ENCODE measurements around the gene WBP4.
"Not testable (repeated sequence)": the region's sequence is repeated elsewhere in the genome, so short reads cannot be mapped to it uniquely, and the experiment has no call there.

The WBP4 gene, protein sequence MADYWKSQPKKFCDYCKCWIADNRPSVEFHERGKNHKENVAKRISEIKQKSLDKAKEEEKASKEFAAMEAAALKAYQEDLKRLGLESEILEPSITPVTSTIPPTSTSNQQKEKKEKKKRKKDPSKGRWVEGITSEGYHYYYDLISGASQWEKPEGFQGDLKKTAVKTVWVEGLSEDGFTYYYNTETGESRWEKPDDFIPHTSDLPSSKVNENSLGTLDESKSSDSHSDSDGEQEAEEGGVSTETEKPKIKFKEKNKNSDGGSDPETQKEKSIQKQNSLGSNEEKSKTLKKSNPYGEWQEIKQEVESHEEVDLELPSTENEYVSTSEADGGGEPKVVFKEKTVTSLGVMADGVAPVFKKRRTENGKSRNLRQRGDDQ

DNA sequence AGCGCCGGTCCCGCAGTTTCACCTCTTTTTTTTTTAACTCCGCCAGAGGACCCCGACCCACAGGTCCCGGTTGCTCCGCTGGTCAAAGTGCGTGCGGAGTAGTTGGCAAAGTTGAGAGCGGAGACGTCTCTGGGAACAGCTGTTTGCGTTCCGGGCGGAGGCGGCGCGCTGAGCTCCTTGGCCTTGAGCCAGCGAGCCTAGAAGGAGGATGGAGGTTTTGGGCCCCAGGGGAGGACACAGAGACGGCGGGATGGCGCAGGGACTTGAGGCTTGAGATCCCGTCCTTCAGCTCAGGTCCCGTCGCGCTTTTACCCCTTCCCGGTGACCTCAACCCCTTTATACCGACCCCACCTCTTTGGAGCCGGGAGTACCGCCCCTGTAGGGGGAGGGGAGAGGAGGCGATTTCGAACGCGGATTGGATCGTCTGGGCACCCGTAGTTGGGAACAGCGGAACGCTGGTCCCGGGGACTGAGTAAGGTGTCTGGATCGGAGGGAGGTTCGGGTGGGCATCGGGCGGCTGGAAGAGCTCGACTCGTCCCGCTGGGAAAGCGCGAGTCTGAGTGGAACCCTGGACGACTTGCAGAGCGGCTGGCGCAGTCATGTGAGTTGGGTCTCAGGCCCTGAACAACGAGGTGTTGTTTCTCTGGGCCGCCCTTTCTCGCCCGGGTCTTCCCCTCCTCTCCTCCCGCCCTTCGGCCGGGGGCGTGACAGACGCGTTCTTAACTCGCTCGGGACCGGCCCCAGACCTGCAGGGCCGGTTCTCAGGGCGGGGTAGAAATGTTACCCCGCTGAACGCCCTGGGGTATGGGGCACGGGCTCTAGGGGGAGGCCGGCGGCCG lies at the start of gene WBP4:
TSS of gene WBP4 (plus strand) at position 435 of the 839 bp plus-strand sequence. CDS start at position 600, 165 bp downstream.
- DNase-seq = peak; percentile 91 to 93

DNA sequence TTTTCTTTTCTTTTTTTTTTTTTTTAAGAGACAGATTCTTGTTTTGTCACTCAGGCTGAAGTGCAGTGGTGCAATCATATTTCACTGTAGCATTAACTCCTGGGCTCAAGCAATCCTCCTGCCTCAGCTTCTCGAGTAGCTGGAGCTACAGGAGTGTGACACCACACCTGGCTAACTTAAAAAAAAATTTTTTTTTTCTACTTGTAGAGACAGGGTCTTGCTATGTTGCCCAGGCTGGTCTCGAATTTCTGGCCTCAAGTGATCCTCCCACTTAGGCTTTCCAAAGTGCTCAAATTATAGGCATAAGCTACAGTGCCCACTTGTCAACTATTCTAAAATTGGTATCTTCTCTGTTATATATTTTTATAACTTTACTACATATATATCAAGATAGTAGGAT lies 48.8 kb upstream of the WBP4 start:
- no peak for DNase-seq

DNA sequence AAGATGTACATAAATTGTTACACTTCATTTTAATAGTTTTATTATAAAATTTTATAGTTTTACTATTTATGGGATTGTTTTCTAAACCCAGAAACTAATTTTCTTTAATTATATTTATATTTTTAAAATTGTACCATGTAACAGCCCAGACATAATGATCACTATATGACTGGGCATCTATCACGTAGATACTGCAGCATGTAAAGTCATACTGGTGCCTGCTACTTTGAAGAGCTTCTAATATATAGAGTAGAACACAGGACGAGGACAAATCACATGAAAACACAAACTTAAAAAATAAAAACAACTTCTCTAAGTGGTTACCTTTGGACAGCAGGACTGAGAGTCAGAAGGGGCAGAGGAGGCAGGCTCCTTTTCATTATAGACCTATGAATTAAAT lies 47.5 kb upstream of the WBP4 start:
- no peak for DNase-seq

DNA sequence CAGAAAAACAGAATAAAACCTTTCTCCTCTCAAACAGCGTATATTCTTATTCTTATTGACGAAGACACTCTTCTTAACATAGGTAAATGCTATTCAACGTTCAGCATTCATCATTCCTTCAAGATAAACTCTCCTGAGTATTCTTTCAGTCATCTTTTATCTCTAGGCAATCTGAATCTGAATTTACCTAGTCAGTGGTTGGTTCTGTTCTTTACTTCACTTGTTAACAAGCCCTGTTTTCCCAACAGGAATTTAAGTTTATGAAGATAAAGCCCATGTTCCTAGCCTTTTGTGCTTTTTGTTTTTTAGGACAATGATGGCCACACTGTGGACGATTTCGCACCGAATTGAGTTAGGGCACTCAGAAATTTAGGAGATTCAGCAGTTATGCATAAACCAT lies 45.4 kb upstream of the WBP4 start:
- no peak for DNase-seq

DNA sequence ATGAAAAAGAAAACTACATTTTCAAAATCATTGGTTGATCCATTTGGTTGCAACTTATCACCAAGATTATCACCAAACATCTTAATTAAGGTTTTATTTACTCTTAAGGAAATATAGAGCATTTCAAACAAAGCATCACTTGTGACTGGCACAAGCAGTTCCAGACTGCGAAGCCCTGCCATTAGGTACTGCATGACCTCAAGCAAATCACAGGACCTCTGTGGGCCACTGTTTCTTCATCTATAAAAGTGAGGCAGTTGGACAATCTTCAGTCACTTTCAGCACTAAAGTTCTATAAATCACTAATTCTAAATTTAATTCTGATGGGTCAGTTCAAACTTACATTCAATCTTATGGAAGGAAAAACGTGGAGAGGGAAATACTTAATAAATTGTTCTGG lies 44.1 kb upstream of the WBP4 start:
- peak in 1 of 2 experiments; percentile 28 for DNase-seq

DNA sequence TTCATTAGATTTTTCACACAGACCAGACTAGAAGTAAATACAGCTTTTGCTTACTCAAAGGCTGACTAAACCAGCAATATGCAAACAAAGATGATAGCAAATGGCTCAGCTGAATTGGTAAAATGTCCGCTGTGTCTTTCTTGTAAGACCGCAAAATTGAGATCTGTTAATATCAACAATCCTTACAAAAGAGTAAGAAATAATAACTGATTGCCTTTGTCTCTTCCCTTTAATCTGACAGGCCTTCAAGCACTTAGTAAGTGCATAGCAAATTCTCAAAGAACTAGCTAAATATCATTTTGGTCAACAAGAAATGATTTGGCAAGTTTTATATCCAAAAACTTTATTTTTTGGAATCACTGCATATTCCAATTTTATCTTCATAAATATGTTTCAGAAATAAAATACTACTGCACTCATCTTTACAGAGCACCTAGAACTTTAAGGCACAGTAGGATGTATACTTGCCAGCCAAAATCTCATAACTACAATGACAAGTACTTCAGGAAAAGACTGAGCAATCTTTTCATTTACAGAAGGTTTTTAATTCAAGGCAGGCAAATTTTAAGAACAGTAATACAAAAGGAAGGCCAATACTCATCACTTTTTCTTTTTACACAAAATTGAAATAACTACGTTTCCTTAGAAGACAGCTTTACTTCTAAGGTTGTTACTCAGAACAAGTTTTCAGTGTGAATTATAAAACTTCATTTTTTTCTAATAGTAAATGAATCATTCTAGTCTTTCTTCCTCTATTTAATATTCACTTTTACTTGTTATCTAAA lies 43.3 kb upstream of the WBP4 start:
- no peak for DNase-seq

DNA sequence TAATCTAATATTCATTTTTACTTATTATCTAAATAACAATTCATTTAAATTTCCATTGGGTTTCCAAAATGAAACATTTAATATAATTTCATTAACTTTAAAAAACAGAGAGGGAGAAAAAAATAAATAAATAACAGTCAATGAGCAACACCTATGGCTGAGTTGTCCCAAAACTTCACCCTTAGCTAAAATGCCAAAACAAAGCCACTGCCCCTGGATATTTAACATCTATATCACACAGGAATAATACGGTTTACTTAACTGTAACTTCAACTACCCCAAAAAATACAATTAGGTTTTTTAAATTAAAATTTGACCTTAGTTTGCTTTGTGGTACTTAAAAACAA lies 42.7 kb upstream of the WBP4 start:
- DNase-seq = no peak

DNA sequence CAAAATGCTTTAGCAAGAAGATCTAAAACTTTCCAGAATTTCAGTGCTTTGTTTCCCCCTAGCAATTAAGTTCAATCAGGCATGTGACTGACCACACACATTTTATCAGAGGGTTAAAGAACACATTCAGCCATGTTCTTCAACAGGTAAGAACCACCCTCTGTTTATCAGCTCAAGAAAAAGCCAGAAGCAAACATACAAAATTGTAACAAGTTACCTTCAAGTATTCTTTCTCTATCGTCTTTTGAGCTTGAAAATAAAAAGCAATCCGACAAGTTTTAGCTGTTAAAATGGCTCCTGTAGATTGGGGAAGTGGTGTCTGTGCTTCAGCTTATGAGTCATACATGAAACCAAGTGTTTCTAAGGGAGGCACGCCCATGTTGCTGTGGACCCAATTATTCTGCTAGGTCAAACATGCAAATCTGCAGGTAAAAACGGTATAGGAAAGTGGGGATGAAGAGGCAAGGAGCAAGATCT lies 42.3 kb upstream of the WBP4 start, which contains the start of gene ELF1:
TSS of gene ELF1 (minus strand) at position 306 of the 477 bp plus-strand sequence. CDS start 37,262 bp downstream, outside the sequence.
- peak; percentile 24 to 52 for DNase-seq

DNA sequence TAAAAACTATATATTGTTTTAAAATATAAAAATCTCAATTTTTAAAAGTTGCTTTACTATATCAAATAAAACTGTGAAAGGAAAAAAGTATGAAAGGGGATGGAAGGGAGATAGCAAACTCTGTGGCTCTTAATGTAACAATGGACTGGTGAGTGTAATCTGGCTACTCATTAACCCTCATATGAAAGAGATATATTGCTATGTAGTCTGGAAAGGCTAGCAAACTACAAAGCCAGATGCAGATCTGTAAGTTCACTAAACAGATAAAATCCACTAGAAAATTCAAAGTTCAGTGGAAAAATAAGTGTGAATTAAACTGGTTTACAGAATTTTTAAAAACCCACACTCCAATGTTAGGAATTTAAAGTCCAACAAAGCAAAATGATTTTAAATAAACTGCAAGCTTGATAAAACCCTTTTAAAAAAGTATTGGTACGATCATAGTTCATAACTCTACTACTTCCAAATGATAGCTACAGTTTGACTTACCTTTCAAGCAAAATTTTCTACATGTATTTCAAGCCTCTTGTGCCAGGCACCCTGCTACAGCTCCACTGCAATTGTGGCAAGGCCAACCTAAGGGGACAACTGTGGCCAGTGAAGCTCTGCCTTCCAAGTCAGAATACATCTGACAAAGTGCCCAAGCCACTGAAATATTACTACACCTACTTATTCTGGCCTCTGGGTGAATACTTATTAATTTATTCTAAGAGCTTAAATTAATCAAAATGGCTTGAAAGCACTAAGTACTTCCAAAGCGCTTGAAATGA lies 41.5 kb upstream of the WBP4 start:
- DNase-seq = no peak

DNA sequence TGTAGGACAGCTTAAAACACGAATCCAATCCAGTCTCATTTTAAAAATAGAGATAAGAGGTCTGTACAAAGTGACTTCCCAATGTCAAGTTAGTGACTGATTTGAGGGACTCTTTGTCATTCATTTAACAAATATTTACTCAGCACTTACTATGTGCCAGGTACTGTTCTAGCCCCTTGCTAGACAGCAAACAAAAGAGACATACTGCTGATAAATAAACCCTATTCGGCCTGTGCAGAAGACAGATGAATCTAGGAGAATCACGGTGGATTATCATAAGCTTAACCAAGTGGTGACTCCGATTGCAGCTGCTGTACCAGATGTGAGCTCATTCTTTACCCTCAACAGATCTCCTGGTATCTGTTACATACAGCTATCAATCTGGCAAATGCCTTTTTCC lies 35.8 kb upstream of the WBP4 start:
- no peak for DNase-seq

DNA sequence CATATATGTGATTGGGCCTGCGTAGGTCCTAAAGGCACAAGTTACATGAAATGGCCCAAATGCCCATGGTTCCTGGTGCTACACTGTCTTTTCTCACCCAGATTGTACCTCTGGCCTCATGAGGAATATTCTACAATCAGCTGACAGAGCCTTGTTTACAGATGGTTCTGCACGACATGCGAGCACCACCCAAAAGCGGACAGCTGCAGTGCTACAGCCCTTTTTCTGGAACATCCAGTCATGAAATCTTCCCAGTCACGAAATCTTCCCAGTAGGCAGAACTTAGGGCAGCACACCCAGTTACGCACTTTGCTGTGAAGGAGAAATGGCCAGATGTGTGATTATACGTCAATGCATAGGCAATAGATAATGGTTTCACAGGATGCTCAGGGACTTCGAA lies 34.5 kb upstream of the WBP4 start:
- DNase-seq = no peak

DNA sequence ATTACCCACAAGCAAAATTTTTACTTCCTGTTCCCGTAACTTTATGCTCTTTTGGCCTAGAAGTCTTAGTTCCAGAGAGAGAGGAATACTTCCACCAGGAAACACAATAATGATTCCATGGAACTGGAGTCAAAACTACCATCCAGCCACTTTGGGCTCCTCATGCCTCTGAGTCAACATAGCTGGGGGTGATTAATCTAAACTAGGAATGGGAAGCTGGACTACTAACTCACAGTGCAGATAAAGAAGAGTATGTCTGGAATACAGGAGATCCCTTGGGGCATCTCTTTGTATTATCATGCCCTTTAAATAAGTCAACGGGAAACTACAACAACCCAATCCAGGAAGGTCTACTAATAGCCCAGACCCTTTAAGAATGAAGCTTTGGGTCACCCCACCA lies 33.3 kb upstream of the WBP4 start:
- no peak for DNase-seq

DNA sequence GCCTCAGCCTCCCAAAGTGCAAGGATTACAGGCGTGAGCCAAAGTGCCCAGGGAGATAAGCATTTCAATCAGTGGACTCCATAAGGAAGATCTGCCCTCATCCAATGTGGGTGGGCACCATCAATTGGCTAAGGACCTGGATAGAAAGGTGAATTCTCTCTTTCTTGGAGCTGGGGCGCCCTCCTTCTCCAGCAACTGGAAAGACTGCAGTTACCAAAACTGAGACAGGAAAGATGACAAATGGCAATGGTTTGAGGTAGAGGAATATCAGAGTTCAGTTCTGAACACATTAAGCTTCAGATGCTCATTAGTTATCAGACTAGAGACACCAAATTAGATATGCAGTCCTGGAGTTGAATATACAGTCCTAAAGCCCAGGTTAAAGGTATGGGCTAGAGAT lies 31.7 kb upstream of the WBP4 start:
- peak in 1 of 2 experiments; percentile 29 for DNase-seq

DNA sequence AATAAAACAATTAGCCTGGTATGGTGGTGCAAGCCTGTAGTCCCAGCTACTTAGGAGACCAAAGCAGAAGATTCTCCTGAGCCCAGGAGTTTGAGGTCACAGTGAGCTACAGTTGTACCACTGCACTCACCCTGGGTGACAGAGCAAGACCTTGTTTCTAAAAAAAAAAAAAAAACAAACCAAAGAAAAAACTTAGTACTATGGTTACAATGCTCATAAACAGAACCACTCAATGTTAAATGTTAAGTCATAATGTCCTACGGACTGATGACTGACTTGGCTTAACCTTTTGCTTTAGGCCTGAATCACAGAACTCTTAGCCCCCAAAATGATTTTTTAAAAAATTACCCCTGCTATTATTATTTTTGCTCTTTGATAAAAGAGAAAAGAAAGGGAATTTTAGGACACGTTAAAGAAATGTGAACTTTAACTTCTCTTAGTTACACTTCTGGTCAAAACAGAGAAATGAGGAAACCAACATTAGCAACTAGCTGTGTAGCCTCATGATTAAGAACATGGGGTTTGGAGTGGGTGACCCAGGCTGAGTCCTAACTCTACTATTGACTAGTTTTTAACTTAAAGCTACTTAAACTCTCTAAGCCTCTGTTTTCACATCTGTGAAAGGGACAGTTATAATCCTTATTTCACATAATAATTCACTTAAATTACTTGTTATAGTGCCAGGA lies 28.5 kb upstream of the WBP4 start:
- DNase-seq = no peak

DNA sequence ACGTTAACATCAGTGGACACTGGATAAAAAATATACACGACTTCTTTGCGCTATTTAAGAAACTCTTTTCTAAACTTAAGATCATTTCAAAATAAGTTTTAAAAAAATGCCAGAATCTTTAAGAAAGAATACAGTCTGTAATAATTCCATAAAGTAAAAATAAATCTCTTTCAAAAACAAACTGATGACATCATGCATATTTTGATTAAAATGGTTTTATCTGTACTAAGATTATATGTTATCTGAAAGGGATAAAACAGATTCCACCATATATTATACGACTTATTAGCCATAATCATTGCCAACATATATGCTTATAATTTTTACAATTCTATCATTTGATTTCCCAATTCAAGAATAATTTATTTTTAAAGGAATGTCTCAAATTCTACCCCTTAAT lies 26.9 kb upstream of the WBP4 start:
- DNase-seq = no peak

DNA sequence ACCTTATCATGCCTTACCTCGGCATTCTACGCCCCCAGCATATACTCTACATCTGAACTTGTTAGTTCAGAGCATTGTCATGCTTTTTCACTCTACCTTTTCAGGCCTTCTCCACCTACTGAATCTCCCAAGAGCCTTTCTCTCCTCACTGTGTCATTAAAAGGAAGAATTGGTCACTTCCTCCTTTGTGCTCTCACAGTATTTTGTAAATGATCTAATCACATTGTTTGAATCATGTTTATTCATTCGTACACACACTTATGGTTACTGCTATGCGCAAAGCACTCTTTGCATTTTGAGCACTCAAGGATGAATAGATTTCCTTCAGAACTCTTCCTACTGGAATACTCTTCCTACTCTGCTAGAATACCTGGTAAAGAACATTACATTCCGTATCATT lies 26.4 kb upstream of the WBP4 start:
- no peak for DNase-seq

DNA sequence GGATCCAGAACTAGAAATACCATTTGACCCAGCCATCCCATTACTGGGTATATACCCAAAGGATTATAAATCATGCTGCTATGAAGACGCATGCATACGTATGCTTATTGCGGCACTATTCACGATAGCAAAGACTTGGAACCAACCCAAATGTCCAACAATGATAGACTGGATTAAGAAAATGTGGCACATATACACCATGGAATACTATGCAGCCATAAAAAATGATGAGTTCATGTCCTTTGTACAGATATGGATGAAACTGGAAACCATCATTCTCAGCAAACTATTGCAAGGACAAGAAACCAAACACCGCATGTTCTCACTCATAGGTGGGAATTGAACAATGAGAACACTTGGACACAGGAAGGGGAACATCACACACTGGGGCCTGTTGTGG lies 24.8 kb upstream of the WBP4 start:
- not testable (repeated sequence) for DNase-seq

DNA sequence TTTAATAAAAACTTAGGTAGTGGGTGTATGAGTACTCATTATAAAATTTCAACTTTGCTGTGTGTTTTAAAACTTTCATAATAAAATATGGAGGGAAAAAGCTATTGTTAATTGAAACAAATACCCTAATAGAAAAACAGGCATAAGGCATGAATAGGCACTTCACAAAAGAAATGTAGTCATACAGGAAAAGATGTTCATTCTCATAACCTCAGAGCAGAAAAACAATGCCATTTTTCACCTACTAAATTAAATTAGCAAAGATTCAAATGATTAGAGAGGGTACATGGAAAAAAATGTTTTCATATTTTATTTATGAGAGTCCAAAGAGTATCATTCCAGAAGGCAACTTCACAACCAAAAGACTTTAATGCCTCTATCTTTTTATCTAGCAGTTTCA lies 21.6 kb upstream of the WBP4 start:
- no peak for DNase-seq

DNA sequence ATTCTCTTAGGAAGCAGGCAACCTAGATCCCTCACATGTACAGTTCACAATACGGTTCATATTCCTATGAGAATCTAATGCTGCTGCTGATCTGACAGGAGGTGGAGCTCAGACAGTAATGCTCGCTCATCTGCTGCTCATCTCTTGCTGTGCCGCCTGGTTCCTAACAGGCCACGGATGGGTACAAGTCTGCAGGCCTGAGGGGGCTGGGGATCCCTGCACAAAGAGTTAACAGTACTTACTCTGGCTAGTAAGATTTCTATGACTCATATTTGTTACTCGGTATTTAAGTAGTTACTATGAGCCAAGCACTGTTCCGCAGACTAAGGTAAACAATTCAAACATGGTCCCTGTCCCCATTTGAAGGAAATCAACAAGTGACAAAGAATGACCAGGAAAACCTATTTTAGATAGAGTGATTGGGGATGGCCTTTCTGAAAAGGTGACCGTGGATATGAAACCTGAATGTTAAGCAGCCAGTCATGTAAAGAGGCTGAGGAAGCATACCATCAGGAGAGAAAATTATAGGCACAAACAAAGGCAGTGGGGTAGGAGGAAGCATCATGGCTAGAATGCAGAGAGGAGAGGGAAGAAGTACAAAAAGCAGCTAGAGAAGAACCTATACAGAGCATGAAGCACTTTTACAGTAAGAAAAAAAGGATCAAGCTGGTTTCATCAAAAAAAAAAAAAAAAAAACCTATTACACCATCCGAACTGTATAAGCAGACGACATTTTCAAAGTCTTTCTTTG lies 20.6 kb upstream of the WBP4 start:
- no peak for DNase-seq

DNA sequence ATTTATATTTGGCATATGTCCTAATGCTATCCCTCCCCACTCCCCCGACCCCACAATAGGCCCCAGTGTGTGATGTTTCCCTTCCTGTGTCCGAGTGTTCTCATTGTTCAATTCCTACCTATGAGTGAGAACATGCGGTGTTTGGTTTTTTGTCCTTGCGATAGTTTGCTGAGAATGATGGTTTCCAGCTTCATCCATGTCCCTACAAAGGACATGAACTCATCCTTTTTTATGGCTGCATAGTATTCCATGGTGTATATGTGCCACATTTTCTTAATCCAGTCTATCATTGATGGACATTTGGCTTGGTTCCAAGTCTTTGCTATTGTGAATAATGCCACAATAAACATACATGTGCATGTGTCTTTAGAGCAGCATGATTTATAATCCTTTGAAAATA lies 18.9 kb upstream of the WBP4 start:
- DNase-seq = not testable (repeated sequence)

DNA sequence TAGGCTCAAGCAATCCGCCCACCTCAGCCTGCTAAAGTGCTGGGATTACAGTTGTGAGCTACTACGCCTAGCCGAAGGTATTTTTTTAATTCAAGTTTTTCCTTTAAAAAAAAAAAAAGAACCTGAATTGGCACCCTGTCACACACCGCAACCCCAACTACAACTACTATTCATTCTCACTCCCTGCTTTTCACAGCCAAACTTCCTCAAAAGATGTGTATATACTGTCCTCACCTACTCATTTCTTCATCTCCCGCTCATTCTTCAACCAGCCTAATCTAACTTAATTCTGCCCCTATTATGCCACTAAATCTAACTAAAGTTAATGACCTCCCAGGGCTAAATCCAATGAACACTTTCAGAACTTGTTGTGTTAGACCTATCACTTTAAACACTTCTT lies 12.7 kb upstream of the WBP4 start:
- DNase-seq = no peak
